Measurements from ENCODE around the gene TUB. TPM values are rescaled to one million over a fixed set of nuclear protein-coding genes. Genes with fewer than 3 reads are reported as not detected.
A peak's percentile ranks its signal among the peaks of the same experiment; 100 is the strongest.

TUB gene, protein sequence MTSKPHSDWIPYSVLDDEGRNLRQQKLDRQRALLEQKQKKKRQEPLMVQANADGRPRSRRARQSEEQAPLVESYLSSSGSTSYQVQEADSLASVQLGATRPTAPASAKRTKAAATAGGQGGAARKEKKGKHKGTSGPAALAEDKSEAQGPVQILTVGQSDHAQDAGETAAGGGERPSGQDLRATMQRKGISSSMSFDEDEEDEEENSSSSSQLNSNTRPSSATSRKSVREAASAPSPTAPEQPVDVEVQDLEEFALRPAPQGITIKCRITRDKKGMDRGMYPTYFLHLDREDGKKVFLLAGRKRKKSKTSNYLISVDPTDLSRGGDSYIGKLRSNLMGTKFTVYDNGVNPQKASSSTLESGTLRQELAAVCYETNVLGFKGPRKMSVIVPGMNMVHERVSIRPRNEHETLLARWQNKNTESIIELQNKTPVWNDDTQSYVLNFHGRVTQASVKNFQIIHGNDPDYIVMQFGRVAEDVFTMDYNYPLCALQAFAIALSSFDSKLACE
- total RNA-seq (2014; rRNA removed) = 3.2 and 3.3 TPM in 2 replicates
- percentile 18 among the genes with signal in this experiment for Bru-seq, nascent RNA
- percentile 17 among the genes with signal in this experiment for BruChase-seq, experiment 1, labeled RNA remaining after a 6-hour chase
- percentile 23 among the genes with signal in this experiment for BruChase-seq, experiment 2, labeled RNA remaining after a 2-hour chase
- long read RNA-seq, partial matches to known transcripts = 0 of 1 reads
- long read RNA-seq, other reads (novel, unspliced or antisense) = 1 of 1 reads

- POLR2A ChIA-PET (ENCODE audit: unreplicated experiment) = no interaction called here
Observed at GRCh38 chr11:8080674-8081590, at the start of gene TUB. Gene TUB, plus strand, starts transcription at chr11:8081211. Its CDS starts 300 bp downstream, at chr11:8081511.

GRCh38 chr11:8031248-8032115, 49.5 kb upstream of the TUB start:
- Histone ChIP-seq H3K4me2 (ENCODE audit: low read length) (no peak overlapping the region), H3K4me1 (ENCODE audit: insufficient read depth, low read length) (no peaks in the 10 kb centered on the region), H3K9ac (ENCODE audit: low read length) (no peak overlapping the region), H3K9me2 (replicated peaks; ENCODE audit: low read length) (no peaks in the 10 kb centered on the region), H4K20me1 (ENCODE audit: low read length) (no peaks in the 10 kb centered on the region), H3K36me3 (ENCODE audit: low read depth, low read length) (no peaks in the 10 kb centered on the region), H3K27me3 (ENCODE audit: low read length) (peaks cover 31% of the 10 kb centered on the region), H3K79me2 (ENCODE audit: low read length) (no peaks in the 10 kb centered on the region), H3K27ac (ENCODE audit: low read length) (no peak overlapping the region), H3F3A (ENCODE audit: low read length, unreplicated experiment) (no peaks in the 10 kb centered on the region), H3K9me3 (ENCODE audit: low read length) (no peaks in the 10 kb centered on the region), H3K4me3 (ENCODE audit: low read length) (no peak overlapping the region), H2AFZ (ENCODE audit: low read length) (no peak overlapping the region)
- ATAC-seq (no peak), DNase-seq (no peak)
- intact Hi-C loops (cut with micrococcal nuclease) = no loop called here
- BruUV-seq (replicated peaks) = no TSS peak
- CTCF ChIA-PET = interaction anchor here (3.8 kb wide), 1 partner anchor 68 kb away, joined by 35 read pairs; no protein-coding TSS in a partner anchor
- POLR2A ChIA-PET (ENCODE audit: unreplicated experiment) = no interaction called here
- TF ChIP-seq EZH2phosphoT487 (IDR thresholded peaks at IDR 0.05; ENCODE audit: borderline replicate concordance, low read length) (no peak), EZH2 (IDR thresholded peaks at IDR 0.05; ENCODE audit: low read length, unreplicated experiment) (no peak)
- TF ChIP-seq, protein P1, sequence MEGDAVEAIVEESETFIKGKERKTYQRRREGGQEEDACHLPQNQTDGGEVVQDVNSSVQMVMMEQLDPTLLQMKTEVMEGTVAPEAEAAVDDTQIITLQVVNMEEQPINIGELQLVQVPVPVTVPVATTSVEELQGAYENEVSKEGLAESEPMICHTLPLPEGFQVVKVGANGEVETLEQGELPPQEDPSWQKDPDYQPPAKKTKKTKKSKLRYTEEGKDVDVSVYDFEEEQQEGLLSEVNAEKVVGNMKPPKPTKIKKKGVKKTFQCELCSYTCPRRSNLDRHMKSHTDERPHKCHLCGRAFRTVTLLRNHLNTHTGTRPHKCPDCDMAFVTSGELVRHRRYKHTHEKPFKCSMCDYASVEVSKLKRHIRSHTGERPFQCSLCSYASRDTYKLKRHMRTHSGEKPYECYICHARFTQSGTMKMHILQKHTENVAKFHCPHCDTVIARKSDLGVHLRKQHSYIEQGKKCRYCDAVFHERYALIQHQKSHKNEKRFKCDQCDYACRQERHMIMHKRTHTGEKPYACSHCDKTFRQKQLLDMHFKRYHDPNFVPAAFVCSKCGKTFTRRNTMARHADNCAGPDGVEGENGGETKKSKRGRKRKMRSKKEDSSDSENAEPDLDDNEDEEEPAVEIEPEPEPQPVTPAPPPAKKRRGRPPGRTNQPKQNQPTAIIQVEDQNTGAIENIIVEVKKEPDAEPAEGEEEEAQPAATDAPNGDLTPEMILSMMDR (conservative IDR thresholded peaks at IDR 0.05; ENCODE audit: low read depth, low read length) = no peak

More at GRCh38 chr11:8080674-8081590, at the start of gene TUB:
- Histone ChIP-seq H3K27me3 (ENCODE audit: low read length) (peaks cover 10% of the 10 kb centered on the region; the same call in 1 of the 2 replicates), H3K9me2 (replicated peaks; ENCODE audit: low read length) (no peaks in the 10 kb centered on the region), H3K9me3 (ENCODE audit: low read length) (no peaks in the 10 kb centered on the region), H4K20me1 (ENCODE audit: low read length) (no peaks in the 10 kb centered on the region), H3K4me3 (ENCODE audit: low read length) (peak within 1 kb of the TSS; percentile 64), H2AFZ (ENCODE audit: low read length) (peak within 1 kb of the TSS; percentile 73), H3K9ac (ENCODE audit: low read length) (no peak within 1 kb of the TSS), H3K4me2 (ENCODE audit: low read length) (peak within 1 kb of the TSS; percentile 77), H3K36me3 (ENCODE audit: low read depth, low read length) (no peaks in the 10 kb centered on the region), H3K79me2 (ENCODE audit: low read length) (no peaks in the 10 kb centered on the region), H3K4me1 (ENCODE audit: insufficient read depth, low read length) (no peaks in the 10 kb centered on the region), H3F3A (ENCODE audit: low read length, unreplicated experiment) (no peaks in the 10 kb centered on the region), H3K27ac (ENCODE audit: low read length) (no peak within 1 kb of the TSS)
- intact Hi-C loops (cut with micrococcal nuclease) = no loop called here
- CTCF ChIA-PET = no interaction called here
- ATAC-seq (peak; percentile 42), DNase-seq (no peak)
- no peak for TF ChIP-seq EZH2 (IDR thresholded peaks at IDR 0.05; ENCODE audit: low read length, unreplicated experiment)
- TF ChIP-seq EZH2phosphoT487 (IDR thresholded peaks at IDR 0.05; ENCODE audit: borderline replicate concordance, low read length) = no peak
- TF ChIP-seq, protein P1 (conservative IDR thresholded peaks at IDR 0.05; ENCODE audit: low read depth, low read length) = no peak
- BruUV-seq (replicated peaks) = no TSS peak
